PFSK-1 (cell line): ENCODE results near the gene OR5M11. TPM values are rescaled to one million over a fixed set of nuclear protein-coding genes. Genes with fewer than 3 reads are reported as not detected.

Experiments
- FOXP2 ChIP-seq: optimal IDR thresholded peaks from 2 replicates; pipeline ENCODE3; 2011; ENCODE audit warnings: borderline replicate concordance, control low read depth, inconsistent platforms; ENCODE audit not compliant: insufficient read depth; ENCODE audit errors: extremely low read length, extremely low read depth
- POLR2AphosphoS5 ChIP-seq: IDR thresholded peaks from 2 replicates; pipeline ENCODE4 v1.6.1; 2012; ENCODE audit warnings: low read depth, mild to moderate bottlenecking, control low read depth, low read length, moderate library complexity
- SIN3A ChIP-seq: IDR thresholded peaks from 2 replicates; pipeline ENCODE4 v1.6.1; 2012; ENCODE audit warnings: mild to moderate bottlenecking, low read length, moderate library complexity, borderline replicate concordance; ENCODE audit not compliant: insufficient read depth
- TAF1 ChIP-seq: IDR thresholded peaks from 2 replicates; pipeline ENCODE4 v1.6.1; 2012; ENCODE audit warnings: low read length, control low read depth, borderline replicate concordance; ENCODE audit not compliant: insufficient read depth
- polyA plus RNA-seq: library from polyadenylated mRNA; unstranded; fragments of >200 nt; gene quantifications from one replicate; pipeline ENCODE4 v1.2.1, GENCODE V29; 2012; ENCODE audit warnings: low read depth, missing spikeins; ENCODE audit not compliant: insufficient read length
- TF ChIP-seq, protein P1 (sequence below), 2 experiments: IDR thresholded peaks; 2 replicates each; pipeline versions ENCODE4 v1.6.1 to v1.8.0; 2011 to 2012; ENCODE audit warnings: low read depth in 2 of 2, low read length in 2 of 2, control low read depth in 1 of 2, inconsistent platforms in 1 of 2, mild to moderate bottlenecking in 1 of 2, moderate library complexity in 1 of 2; ENCODE audit not compliant: insufficient read depth in 1 of 2

The OR5M11 gene
- polyA plus RNA-seq, result not detected

DNA sequence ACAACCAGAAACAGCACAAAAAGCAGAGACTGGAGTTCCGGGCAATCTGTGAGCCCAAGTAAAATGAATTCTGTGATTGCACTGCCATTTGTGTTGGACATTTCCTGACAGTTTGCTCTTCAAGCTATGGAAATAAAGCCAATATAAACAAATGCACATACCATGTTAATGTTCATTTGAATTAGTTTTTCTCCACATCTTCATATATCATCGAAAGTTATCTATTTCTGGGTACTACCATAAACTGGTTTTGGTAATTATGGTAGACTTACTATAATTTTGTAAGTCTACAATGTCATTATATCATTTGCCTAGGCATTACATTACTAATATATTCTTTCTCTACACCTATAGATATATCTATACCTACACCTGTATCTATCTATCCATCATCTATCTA, at the start of gene OR5M11:
OR5M11 (minus strand) TSS at position 101 of the 400 bp plus-strand sequence; CDS start at position 101, 0 bp downstream.
- TF ChIP-seq POLR2AphosphoS5, result no peak
- TF ChIP-seq TAF1, result no peak
- TF ChIP-seq, protein P1, sequence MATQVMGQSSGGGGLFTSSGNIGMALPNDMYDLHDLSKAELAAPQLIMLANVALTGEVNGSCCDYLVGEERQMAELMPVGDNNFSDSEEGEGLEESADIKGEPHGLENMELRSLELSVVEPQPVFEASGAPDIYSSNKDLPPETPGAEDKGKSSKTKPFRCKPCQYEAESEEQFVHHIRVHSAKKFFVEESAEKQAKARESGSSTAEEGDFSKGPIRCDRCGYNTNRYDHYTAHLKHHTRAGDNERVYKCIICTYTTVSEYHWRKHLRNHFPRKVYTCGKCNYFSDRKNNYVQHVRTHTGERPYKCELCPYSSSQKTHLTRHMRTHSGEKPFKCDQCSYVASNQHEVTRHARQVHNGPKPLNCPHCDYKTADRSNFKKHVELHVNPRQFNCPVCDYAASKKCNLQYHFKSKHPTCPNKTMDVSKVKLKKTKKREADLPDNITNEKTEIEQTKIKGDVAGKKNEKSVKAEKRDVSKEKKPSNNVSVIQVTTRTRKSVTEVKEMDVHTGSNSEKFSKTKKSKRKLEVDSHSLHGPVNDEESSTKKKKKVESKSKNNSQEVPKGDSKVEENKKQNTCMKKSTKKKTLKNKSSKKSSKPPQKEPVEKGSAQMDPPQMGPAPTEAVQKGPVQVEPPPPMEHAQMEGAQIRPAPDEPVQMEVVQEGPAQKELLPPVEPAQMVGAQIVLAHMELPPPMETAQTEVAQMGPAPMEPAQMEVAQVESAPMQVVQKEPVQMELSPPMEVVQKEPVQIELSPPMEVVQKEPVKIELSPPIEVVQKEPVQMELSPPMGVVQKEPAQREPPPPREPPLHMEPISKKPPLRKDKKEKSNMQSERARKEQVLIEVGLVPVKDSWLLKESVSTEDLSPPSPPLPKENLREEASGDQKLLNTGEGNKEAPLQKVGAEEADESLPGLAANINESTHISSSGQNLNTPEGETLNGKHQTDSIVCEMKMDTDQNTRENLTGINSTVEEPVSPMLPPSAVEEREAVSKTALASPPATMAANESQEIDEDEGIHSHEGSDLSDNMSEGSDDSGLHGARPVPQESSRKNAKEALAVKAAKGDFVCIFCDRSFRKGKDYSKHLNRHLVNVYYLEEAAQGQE (IDR thresholded peaks at IDR 0.05; ENCODE audit: insufficient read depth in 1 of 2, low read depth in 2 of 2, low read length in 2 of 2), result no peak
- TF ChIP-seq FOXP2, result no peak
- no peak for TF ChIP-seq SIN3A

DNA sequence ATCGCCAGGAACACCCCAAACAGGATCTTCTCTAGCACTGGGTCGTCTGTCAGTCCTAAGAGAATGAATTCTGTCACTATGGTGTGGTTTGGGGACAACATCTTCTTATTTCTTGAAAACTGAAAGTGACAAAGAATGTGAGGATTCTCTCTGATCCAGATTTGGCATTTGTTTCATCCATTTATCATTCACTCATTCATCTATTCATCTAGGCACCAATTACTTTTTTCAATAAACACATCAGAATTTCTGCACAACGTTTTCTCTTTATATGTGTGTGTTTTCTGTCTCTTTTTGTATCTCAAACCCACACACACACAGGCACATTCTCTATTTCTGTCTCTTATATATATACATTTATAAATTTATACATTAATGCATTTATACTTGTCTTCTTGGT, 34.6 kb upstream of the OR5M11 start, which contains the start of gene OR5M10:
OR5M10 (minus strand) TSS at position 101 of the 400 bp plus-strand sequence; CDS start at position 101, 0 bp downstream.
- TF ChIP-seq, protein P1 (IDR thresholded peaks at IDR 0.05; ENCODE audit: insufficient read depth in 1 of 2, low read depth in 2 of 2, low read length in 2 of 2), result no peak
- TF ChIP-seq POLR2AphosphoS5 (no peak), SIN3A (no peak), FOXP2 (no peak), TAF1 (no peak)

DNA sequence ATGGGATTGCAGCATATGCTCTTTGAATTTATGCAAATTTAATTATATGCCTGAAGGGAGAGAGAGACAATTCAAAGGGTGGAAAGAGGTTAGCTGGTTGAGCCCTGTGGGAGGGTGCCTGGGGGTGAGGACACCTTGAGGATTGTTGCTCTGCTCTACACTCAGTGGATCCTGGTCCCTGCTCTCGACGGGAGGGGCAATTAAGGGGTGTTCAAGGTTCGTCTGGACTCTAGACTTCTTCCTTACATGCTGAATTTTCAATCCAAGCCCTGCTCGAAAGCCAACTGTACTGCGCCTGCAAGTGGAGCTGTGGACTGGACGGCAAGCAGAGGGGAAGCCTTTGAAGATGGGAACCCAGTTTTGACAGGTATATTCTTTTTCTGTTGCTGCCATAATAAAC, 15.5 kb upstream of the OR5M11 start:
- TF ChIP-seq SIN3A, result no peak
- TF ChIP-seq POLR2AphosphoS5, result no peak
- TF ChIP-seq FOXP2, result no peak
- TF ChIP-seq, protein P1 (IDR thresholded peaks at IDR 0.05; ENCODE audit: insufficient read depth in 1 of 2, low read depth in 2 of 2, low read length in 2 of 2), result no peak
- no peak for TF ChIP-seq TAF1

DNA sequence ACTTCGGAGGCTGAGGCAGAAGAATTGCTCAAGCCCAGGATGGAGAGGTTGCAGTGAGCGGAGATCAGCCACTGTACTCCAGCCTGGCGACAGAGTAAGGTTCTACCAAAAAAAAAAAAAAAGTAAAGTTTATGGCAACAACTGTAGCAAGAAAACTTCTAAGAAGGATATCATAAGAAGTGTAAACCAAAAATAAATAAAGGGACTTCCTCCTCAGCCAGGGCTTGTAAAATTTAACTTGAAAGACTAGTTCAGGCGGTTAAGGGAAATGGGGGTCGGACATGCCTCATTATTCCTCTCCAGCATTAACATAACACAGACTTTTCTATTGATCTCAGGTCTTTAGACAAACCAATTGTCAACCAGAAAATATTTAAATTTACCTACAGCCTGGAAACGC, 2.5 kb upstream of the OR5M11 start:
- no peak for TF ChIP-seq TAF1
- no peak for TF ChIP-seq SIN3A
- TF ChIP-seq, protein P1 (IDR thresholded peaks at IDR 0.05; ENCODE audit: insufficient read depth in 1 of 2, low read depth in 2 of 2, low read length in 2 of 2), result no peak
- TF ChIP-seq POLR2AphosphoS5, result no peak
- no peak for TF ChIP-seq FOXP2

DNA sequence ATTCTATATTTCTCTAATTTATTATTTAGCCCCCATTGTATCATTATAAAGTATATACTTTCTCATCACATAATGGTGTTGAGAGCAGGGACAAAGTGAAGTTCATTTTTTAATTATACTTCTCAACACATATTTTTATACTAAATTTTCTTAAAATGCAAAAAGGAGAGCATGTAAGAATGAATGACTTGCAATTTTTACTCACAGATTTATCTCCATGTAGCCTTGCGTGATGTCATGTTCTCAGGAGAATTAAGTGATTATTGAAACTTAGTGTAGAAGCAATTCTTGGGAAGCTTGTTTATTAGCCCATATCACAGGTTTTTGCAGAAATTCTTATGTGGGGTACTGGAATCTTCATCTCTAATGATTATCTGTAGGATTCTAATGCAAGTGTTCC, 682 bp upstream of the OR5M11 start:
- TF ChIP-seq SIN3A (no peak), TAF1 (no peak), POLR2AphosphoS5 (no peak), FOXP2 (no peak)
- TF ChIP-seq, protein P1 (IDR thresholded peaks at IDR 0.05; ENCODE audit: insufficient read depth in 1 of 2, low read depth in 2 of 2, low read length in 2 of 2), result no peak
